GM21381 (cell line): ENCODE data around the gene NOSIP.
A peak's percentile ranks its signal among the peaks of the same experiment; 100 is the strongest.
"Not testable (repeated sequence)": the region's sequence is repeated elsewhere in the genome, so short reads cannot be mapped to it uniquely, and the experiment has no call there.

ENCODE experiments used
- ATAC-seq: cut with Tn5 transposase; IDR thresholded peaks from one replicate; pipeline ENCODE4 v1.9.1; 2021; ENCODE audit warnings: mild to moderate bottlenecking, moderate library complexity; ENCODE audit not compliant: unreplicated experiment

NOSIP gene, protein sequence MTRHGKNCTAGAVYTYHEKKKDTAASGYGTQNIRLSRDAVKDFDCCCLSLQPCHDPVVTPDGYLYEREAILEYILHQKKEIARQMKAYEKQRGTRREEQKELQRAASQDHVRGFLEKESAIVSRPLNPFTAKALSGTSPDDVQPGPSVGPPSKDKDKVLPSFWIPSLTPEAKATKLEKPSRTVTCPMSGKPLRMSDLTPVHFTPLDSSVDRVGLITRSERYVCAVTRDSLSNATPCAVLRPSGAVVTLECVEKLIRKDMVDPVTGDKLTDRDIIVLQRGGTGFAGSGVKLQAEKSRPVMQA

DNA sequence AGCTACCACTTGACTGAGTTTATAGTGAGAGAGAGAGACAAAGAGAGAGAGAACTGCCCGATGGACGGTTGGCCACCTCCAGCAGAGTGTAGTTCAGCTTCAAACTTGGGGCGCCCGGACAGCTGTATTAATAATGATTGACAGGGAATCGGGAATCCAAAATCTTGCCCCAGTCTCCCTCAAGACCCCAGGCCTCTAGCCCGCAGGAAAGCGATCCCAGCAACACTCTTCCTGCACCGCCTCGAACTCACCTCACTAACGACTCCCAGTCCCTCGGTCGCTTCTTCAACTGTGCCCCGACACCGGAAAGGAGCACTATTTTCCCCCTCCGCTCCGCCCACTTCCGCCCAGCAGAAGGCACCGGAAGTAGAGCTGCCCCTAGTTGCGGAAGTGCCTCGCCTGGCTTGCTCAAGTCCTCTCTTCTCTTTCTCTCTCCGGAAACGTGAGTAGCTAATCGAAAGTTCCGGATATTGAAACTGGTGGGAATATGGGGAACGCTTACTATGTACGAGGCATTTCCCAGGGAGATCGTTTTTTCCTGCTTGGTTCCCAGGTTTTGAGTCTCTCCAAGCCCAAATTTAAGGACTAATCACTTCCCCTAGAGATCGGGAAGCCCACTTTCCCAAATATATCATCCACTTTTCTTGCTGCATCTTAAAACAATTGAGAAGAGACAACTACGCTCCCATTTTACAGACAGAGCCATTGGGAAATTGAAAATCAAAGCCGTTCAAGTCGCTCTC lies at the start of gene NOSIP:
Gene NOSIP, minus strand, starts transcription at position 293 of the 743 bp plus-strand sequence. CDS start 19,865 bp downstream, outside the sequence.
- ATAC-seq, result peak; percentile 90

DNA sequence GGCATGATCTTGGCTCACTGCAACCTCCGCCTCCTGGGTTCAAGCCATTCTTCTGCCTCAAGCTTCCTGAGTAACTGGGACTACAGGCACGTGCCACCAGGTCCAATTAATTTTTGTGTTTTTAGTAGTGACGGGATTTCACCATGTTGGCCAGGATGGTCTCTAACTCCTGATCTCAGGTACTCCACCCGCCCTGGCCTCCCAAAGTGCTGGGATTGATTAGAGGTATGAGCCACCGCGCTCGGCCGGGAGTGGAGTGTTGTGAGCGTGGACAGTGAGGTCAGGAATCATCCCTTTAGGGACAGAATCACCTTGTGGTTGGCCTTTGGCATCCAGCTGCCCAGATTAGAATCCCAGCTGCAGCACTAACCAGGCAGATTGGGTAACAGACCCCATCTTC lies 49.3 kb upstream of the NOSIP start:
- no peak for ATAC-seq

- no peak for ATAC-seq
Observed at GRCh38 chr19:49626226-49626625, 45.9 kb upstream of the NOSIP start.

DNA sequence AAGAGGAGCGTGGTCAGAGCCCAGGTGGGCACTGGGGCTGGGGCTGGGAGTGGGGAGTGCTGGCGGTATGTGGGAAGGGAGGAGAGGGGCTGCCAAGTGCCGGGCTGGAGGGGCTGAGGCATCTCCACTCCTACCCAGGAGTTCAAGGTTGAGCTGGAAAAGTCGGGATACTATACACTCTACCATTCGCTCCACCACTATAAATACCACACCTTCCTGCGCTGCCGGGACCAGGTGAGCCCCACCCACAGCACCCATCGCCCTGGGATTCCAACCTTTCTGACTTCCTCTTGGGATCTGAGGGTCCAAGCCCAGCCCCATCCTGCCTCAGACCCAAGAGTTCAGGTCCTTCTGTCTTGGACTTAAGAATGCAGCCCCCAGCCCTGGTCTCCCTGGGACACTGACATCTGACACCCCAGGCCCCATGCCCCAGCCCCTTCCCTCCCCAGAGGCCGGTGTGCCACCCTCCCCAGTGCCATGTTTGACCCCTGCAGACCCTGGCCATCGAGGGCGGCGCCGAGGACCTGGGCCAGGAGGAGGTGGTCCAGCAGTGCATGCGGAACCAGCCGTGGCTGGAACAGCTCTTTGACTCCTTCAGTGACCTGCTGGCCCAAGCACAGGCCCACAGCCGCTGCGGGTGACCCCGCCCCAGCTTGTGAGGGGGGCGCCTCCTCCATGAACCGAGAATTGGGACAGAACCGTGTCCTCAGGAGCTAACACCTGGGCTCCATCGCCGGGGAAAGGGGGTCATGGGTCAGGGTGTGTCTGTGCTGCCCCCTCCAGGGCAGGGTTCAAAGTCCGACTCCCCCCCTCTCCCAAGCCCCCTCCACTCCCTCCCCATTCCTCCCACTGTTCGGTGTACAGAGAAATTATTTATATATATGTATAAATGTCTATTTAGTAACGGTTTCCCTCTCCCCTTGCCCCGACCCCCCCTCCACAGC lies 44.9 kb upstream of the NOSIP start:
- no peak for ATAC-seq

DNA sequence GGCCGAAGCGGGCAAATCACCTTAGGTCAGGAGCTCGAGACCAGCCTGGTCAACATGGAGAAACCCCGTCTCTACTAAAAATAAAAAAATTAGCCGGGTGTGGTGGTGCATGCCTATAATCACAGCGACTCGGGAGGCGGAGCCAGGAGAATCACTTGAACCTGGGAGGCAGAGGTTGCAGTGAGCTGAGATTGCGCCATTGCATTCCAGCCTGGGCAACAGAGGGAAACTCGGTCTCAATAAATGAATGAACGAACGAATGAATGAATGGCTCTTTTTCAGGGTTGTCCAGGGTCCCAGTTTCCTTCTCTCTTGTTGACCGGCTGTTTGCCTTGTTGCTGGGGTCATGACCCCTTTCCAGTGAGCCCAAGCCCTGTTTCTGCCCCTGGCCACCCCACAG lies 37.5 kb upstream of the NOSIP start:
- ATAC-seq, result not testable (repeated sequence)

- no peak for ATAC-seq
Observed at GRCh38 chr19:49616945-49617344, 36.6 kb upstream of the NOSIP start.

DNA sequence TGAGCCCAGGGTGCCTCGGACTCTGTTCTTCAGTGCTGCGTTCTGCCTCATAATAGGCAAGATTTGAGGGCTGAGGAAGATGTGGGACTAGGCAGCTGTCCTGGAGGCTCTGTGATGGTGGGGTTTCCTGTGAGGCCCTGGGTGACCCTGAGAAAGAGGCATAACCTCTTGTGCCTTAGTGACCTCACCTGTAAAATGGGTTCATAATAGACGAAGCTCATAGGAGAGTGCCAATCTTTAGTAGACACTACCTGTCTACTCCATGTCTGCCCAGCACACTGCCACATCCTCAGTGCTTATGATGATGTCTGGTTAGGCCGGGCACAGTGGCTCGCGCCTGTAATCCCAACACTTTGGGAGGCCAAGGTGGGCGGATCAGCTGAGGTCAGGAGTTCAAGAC lies 36.2 kb upstream of the NOSIP start:
- ATAC-seq, result no peak

GRCh38 chr19:49615861-49616260 lies 35.5 kb upstream of the NOSIP start:
- no peak for ATAC-seq

- ATAC-seq, result no peak
Observed at GRCh38 chr19:49614096-49614833, 33.9 kb upstream of the NOSIP start.

DNA sequence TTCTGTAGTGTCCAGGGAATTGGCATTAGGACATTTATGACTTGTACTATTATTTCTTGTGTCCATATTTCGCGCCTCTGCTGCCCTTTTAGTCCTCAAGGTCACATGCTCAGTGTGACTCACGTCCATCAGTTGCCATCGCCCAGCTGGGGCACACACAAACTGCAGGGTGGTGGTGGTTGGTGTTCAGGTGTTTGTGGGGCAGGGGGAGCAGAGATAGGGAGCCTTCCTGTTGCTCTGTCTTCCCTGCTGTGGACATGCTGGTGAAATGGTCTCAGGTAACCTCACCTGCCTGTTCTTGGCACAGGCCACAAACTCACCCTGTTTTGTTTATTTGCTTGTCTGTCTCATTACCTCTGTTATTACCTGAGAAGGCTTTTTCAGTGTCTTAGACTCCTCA lies 33.0 kb upstream of the NOSIP start:
- ATAC-seq, result no peak

- ATAC-seq, result no peak
Observed at GRCh38 chr19:49609499-49610092, 29.2 kb upstream of the NOSIP start.

- ATAC-seq, result no peak
Observed at GRCh38 chr19:49605605-49606004, 25.2 kb upstream of the NOSIP start.

DNA sequence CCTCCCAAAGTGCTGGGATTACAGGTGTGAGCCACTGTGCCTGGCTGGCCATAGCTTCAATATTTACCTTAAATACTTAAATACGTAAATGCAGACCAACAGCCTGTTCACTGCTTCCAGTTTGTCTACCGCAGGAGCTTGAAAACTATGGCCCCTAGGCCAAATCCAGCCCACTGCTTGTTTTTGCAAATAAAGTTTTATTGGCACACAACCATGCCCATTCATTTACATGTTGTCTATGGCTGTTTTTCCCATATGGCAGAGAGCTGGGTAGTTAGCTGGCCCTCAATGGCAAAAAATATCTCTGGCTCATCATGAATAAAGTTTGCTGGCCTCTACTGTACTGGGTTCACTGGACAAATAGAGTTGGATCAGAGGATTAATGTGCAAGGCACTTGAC lies 22.4 kb upstream of the NOSIP start:
- ATAC-seq, result no peak

GRCh38 chr19:49601482-49602038 lies 21.2 kb upstream of the NOSIP start:
- ATAC-seq, result no peak

DNA sequence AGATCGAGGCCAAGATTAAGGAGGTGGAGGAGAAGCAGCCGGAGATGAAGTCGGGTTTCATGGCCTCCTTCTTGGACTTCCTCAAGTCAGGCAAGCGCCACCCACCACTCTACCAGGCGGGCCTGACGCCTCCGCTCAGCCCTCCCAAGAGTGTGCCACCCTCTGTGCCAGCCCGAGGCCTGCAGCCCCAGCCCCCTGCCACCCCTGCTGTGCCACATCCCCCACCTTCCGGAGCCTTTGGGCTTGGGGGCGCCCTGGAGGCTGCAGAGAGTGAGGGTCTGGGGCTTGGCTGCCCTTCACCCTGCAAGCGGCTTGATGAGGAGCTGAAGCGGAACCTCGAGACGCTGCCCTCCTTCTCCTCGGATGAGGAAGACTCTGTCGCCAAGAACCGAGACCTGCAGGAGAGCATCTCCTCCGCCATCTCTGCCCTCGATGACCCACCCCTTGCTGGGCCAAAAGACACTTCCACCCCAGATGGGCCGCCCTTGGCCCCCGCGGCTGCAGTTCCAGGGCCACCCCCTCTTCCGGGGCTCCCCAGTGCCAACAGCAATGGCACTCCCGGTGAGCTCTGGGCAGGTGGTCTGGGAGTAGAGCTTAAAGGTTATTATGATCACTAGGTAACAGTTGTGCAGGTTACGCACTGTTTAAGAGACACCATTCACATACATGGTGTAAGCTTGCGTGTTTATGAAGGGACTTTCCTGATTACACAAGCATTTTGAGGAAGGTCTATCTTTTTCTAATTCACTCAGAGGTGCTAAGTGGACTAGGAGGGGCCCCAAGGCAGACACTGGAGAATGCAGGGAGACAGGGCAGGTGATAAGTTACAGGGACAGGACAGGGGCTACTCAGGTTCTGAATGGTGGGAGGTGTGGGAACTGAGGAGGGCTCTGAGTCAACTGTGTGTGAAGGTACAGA lies 19.3 kb upstream of the NOSIP start:
- no peak for ATAC-seq

- no peak for ATAC-seq
Observed at GRCh38 chr19:49597703-49597974, 17.3 kb upstream of the NOSIP start.

- no peak for ATAC-seq
Observed at GRCh38 chr19:49596954-49597702, 16.8 kb upstream of the NOSIP start.

DNA sequence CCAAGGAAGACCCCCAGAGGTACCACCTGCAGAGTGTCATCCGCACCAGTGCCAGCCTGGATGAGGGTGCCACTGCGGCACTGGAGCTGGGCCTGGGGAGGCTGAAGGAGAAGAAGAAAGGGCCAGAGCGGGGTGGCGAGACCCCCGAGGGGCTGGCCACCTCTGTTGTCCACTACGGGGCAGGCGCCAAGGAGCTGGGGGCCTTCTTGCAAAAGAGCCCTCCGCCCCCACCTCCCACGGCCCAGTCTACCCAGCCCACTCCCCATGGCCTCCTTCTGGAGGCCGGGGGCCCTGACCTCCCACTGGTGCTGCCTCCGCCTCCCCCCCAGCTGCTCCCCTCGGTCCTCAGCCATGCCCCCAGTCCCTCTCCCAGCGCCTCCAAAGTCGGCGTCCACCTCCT lies 16.1 kb upstream of the NOSIP start:
- no peak for ATAC-seq
